Measurements from ENCODE around the gene UGGT2. TPM values are rescaled to one million over a fixed set of nuclear protein-coding genes. Genes with fewer than 3 reads are reported as not detected.

The UGGT2 gene
- total RNA-seq, 1 donor from 2014 or later = 45.1 TPM

DNA sequence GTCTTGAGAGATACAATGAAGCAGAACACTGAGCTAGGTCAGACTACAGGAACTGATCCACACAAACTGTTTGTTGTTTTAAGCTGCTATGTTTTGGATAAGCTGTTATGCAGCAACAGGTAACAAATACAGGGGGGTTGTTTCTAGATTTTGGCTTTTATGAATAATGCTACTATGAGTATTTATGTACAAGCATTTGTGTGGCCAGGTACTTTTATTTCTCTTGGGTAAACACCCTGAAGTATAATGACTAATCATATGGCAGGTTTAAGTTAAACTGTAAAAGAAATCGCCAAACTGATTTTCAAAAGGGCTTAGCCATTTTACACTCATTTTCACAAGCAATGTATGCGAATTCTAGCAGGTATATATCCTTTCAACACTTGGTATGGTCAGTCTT, 210.3 kb downstream of the UGGT2 start:
- Mint-ChIP-seq H3K27ac (no peak overlapping the region), H3K4me1 (ENCODE audit: low read depth) (no peaks in the 10 kb centered on the region), H3K36me3 (ENCODE audit: insufficient read depth) (peaks cover 66% of the 10 kb centered on the region), H3K4me3 (ENCODE audit: low read depth) (no peak overlapping the region), H3K9me3 (ENCODE audit: low read depth) (peaks cover 52% of the 10 kb centered on the region), H3K27me3 (no peaks in the 10 kb centered on the region)
- TF ChIP-seq, protein P1, sequence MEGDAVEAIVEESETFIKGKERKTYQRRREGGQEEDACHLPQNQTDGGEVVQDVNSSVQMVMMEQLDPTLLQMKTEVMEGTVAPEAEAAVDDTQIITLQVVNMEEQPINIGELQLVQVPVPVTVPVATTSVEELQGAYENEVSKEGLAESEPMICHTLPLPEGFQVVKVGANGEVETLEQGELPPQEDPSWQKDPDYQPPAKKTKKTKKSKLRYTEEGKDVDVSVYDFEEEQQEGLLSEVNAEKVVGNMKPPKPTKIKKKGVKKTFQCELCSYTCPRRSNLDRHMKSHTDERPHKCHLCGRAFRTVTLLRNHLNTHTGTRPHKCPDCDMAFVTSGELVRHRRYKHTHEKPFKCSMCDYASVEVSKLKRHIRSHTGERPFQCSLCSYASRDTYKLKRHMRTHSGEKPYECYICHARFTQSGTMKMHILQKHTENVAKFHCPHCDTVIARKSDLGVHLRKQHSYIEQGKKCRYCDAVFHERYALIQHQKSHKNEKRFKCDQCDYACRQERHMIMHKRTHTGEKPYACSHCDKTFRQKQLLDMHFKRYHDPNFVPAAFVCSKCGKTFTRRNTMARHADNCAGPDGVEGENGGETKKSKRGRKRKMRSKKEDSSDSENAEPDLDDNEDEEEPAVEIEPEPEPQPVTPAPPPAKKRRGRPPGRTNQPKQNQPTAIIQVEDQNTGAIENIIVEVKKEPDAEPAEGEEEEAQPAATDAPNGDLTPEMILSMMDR (IDR thresholded peaks at IDR 0.05; ENCODE audit: unreplicated experiment) = no peak
- DNase-seq (ENCODE audit: low spot score, unreplicated experiment) = no peak

DNA sequence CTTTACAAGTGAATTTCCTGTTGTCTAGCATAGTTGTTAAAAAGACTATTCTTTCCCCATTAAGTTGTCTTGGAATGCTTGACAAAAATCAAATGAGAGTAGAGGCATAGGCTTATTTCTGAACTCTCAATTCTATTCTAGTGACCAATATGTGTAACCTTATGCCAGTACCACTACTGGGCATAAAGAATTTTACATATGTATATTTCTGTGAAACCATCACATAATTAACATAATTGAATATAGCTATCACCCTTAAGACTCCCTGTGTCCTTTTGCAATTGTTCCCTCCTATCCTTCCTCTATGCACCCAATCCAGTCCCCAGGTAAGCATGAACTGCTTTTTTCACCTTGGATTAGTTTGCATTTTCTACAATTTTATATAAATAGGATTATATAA, 211.3 kb downstream of the UGGT2 start:
- H3K27ac Mint-ChIP-seq = no peak overlapping the region
- no peak overlapping the region for H3K4me3 Mint-ChIP-seq (ENCODE audit: low read depth)
- DNase-seq (ENCODE audit: low spot score, unreplicated experiment) = no peak
- peaks cover 63% of the 10 kb centered on the region for H3K36me3 Mint-ChIP-seq (ENCODE audit: insufficient read depth)
- H3K27me3 Mint-ChIP-seq = no peaks in the 10 kb centered on the region
- H3K9me3 Mint-ChIP-seq (ENCODE audit: low read depth) = peaks cover 45% of the 10 kb centered on the region
- H3K4me1 Mint-ChIP-seq (ENCODE audit: low read depth) = no peaks in the 10 kb centered on the region
- TF ChIP-seq, protein P1 (IDR thresholded peaks at IDR 0.05; ENCODE audit: unreplicated experiment) = no peak

DNA sequence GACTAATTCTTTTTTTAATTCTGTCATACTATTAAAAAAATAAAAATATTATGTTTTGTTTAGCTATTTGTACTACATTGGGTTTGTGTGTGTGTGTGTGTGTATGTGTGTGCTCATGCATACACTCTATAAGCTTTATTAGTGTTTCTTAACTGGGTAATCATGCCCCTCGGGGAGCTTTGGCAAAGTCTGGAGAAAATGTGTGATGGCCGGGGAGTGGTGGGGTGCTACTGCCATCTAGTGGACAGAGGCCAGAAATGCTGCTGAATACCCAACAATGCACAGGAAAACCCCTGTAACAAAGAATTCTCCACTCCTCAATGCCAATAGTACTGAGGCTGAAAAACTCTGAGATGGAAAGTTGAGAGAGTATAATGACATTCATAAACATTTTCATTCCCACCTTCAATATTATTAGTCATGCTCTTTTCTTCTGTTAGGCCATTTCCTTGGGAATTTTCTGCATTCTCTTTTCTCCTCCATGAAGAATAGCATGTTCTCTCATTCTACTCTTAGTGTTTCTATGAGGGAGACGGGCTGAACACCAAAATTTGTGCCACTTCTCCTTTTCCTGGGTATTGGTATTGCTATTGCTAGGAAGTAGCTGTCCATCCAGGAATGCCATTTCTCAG, 219.0 kb downstream of the UGGT2 start:
- Mint-ChIP-seq H3K9me3 (ENCODE audit: low read depth) (peaks cover 22% of the 10 kb centered on the region), H3K27ac (no peak overlapping the region), H3K36me3 (ENCODE audit: insufficient read depth) (peaks cover 34% of the 10 kb centered on the region), H3K4me1 (ENCODE audit: low read depth) (peaks cover 3% of the 10 kb centered on the region), H3K27me3 (no peaks in the 10 kb centered on the region), H3K4me3 (ENCODE audit: low read depth) (no peak overlapping the region)
- DNase-seq (ENCODE audit: low spot score, unreplicated experiment) = peak; percentile 51
- TF ChIP-seq, protein P1 (IDR thresholded peaks at IDR 0.05; ENCODE audit: unreplicated experiment) = peak; percentile 95

DNA sequence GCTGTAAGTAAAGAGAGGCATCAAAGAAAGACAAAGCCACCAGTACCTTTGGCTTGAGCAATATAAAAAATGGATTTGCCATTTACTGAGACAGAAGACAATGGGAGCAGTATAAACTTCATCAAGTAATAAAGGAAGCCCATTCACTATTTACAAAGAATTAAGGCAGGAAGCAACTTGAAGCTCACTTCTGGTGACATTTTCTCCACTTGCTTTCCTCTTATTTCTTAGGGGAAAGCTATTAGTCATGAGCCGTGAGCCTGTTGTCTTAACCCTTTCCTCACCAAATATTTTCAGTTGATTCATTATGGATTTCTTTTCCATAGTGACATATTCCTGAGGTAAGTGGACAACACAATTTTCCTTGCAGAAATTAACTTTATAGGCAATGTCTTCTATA, 219.5 kb downstream of the UGGT2 start:
- no peak overlapping the region for H3K27ac Mint-ChIP-seq
- H3K36me3 Mint-ChIP-seq (ENCODE audit: insufficient read depth) = peaks cover 34% of the 10 kb centered on the region
- peaks cover 3% of the 10 kb centered on the region for H3K4me1 Mint-ChIP-seq (ENCODE audit: low read depth)
- H3K4me3 Mint-ChIP-seq (ENCODE audit: low read depth) = no peak overlapping the region
- no peak for DNase-seq (ENCODE audit: low spot score, unreplicated experiment)
- no peaks in the 10 kb centered on the region for H3K27me3 Mint-ChIP-seq
- TF ChIP-seq, protein P1 (IDR thresholded peaks at IDR 0.05; ENCODE audit: unreplicated experiment) = no peak
- peaks cover 22% of the 10 kb centered on the region for H3K9me3 Mint-ChIP-seq (ENCODE audit: low read depth)

DNA sequence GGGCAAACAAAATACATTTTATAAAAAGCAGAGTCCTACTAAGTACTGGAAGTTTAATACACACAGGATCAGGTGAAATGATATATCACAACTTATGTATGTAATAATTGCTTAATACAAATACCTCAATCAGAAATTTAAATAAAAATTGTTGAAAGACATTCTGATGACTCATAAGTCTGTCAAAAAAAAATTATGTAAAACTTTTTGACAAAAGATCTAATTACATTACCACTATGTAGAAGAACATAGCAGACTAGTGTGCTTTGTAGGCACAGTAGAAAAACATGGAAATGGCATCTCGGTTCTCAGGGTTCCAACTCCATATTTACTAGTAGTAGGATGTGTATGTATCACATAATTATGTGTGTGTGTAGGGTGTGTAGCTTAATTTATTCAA, 220.1 kb downstream of the UGGT2 start:
- Mint-ChIP-seq H3K4me1 (ENCODE audit: low read depth) (peaks cover 3% of the 10 kb centered on the region), H3K27me3 (no peaks in the 10 kb centered on the region), H3K27ac (no peak overlapping the region), H3K9me3 (ENCODE audit: low read depth) (peaks cover 22% of the 10 kb centered on the region), H3K4me3 (ENCODE audit: low read depth) (no peak overlapping the region), H3K36me3 (ENCODE audit: insufficient read depth) (peaks cover 35% of the 10 kb centered on the region)
- no peak for DNase-seq (ENCODE audit: low spot score, unreplicated experiment)
- TF ChIP-seq, protein P1 (IDR thresholded peaks at IDR 0.05; ENCODE audit: unreplicated experiment) = no peak
